Ascending aorta (tissue), 2 donors: Measurements from ENCODE around the gene HERC3. TPM values are rescaled to one million over a fixed set of nuclear protein-coding genes. Genes with fewer than 3 reads are reported as not detected.
A peak's percentile ranks its signal among the peaks of the same experiment; 100 is the strongest.

Source experiments
- DNase-seq, 2 donors: peaks; one replicate each; pipeline ENCODE4 v3.0.0-alpha.2; 2019; ENCODE audit warnings: low spot score in 2 of 2
- H3K27ac ChIP-seq, 2 donors: fragments of 200-600 bp; sonication (generic); one replicate each; pipeline ENCODE4 v1.5.1; 2016 to 2017; ENCODE audit warnings: mild to moderate bottlenecking in 1 of 2
- H3K27me3 ChIP-seq: fragments of 200-600 bp; sonication (generic); one replicate; pipeline ENCODE4 v1.5.1; 2017
- H3K36me3 ChIP-seq, 2 donors: fragments of 200-600 bp; sonication (generic); one replicate each; pipeline ENCODE4 v1.5.1; 2016
- H3K4me1 ChIP-seq, 2 donors: fragments of 200-600 bp; sonication (generic); one replicate each; pipeline ENCODE4 v1.5.1; 2016 to 2017; ENCODE audit warnings: mild to moderate bottlenecking in 1 of 2
- H3K4me3 ChIP-seq, 2 donors: fragments of 200-600 bp; sonication (generic); one replicate each; pipeline ENCODE4 v1.5.1; 2016 to 2017; ENCODE audit warnings: mild to moderate bottlenecking in 1 of 2
- H3K9me3 ChIP-seq, 2 donors: fragments of 200-600 bp; sonication (generic); one replicate each; pipeline ENCODE4 v1.5.1; 2016
- CTCF ChIP-seq, 3 experiments: fragments of 200-600 bp in 2 of 3; fragments of 450-650 bp in 1 of 3; sonication (generic) in 2 of 3; IDR thresholded peaks; one replicate each; pipeline ENCODE4 v1.5.1; 2016 to 2019; ENCODE audit warnings: antibody characterized with exemption in 3 of 3, mild to moderate bottlenecking in 1 of 3, moderate library complexity in 1 of 3
- intact Hi-C: fragments of 100-400 bp; cut with DNase I; formaldehyde crosslinking; loops from one replicate; pipeline ENCODE4 v1.15.1; 2023
- total RNA-seq: library from RNA; depleted of rRNA; stranded (reverse); fragments of >200 nt; gene quantifications from one replicate; pipeline ENCODE4 v1.1.0, GENCODE V29; 2016

HERC3 gene
- 16.2 TPM for total RNA-seq

DNA sequence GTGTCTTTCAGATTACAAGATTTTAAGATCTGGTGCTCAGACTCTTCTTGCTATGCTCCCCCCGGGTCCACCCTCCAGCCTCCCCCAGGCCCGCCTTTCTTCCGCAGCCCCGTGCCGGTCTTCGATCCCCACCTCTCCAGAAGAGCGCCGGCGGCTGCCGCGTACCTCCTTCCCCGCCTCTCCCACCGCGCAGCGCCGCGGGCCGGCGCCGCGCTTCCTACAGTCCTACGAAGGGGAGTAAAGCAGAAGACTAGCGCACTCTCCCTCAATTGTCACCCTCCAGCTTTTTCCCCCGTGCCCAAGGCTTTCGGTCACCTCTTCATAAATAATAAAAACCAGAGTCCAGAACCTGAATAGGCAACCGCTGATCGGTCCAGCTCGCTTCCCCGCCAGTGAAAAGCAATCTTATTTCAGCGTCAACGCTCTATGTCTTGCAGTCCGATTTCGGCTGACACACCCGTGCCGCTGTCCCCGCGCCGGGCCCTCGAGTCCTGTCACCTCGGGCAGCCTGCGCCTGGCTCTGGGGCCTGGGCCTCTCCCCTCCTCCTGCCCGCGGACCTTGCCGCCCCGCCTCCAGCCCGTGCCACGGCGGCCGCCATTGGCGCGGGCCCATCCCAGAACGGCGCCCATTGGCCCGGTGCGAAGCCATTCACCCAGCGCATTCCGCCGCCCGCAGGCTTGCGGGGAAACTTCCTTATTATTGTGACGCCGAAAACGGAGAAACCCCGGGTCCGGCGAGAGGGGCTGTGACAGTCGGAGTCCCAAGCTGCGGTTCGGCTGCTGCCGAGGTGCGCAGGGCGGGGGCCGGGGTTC is at the start of gene HERC3:
HERC3 (plus strand) TSS at position 694 of the 813 bp plus-strand sequence. CDS start 13,344 bp downstream, outside the sequence.
- Histone ChIP-seq H3K27ac (peak within 1 kb of the TSS; percentile 93 to 96), H3K36me3 (peaks cover 0 to 8% of the 10 kb centered on the region in 2 donors), H3K4me3 (peak within 1 kb of the TSS; percentile 88 to 95), H3K9me3 (no peaks in the 10 kb centered on the region), H3K4me1 (peaks cover 2 to 12% of the 10 kb centered on the region in 2 donors), H3K27me3 (no peaks in the 10 kb centered on the region)
- TF ChIP-seq CTCF (IDR thresholded peaks at IDR 0.05): no peak
- DNase-seq: peak; percentile 70 to 96
- intact Hi-C loops: loop anchor here (1.0 to 10.0 kb wide), 8 partner anchors 20 to 519 kb away; partner anchors contain the start of genes HERC5, PPM1K, PYURF and TIGD2

- TF ChIP-seq CTCF (IDR thresholded peaks at IDR 0.05): no peak
- DNase-seq: no peak
- Histone ChIP-seq H3K4me1 (no peaks in the 10 kb centered on the region), H3K9me3 (no peaks in the 10 kb centered on the region), H3K36me3 (no peaks in the 10 kb centered on the region), H3K27me3 (no peaks in the 10 kb centered on the region), H3K27ac (no peak overlapping the region), H3K4me3 (no peak overlapping the region)
- intact Hi-C loops: no loop called here
These were observed 42.5 kb upstream of the HERC3 start for GRCh38 chr4:88549815-88550214.

DNA sequence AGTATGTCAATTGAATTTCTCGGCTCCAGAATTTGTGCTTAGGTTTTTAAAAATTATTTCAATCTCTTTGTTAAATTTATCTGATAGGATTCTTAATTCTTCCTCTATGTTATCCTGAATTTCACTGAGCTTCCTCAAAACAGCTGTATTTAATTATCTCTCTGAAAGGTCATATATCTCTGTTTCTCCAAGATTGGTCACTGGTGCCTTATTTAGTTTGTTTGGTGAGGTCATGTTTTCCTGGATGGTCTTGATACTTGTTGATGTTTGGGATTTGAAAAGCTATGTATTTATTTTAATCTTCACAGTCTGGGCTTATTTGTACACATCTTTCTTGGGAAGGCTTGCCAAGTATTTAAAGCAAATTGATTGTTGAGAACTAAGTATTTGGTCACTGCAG is 24.7 kb upstream of the HERC3 start:
- Histone ChIP-seq H3K36me3 (no peaks in the 10 kb centered on the region), H3K4me3 (no peak overlapping the region), H3K9me3 (no peaks in the 10 kb centered on the region), H3K27me3 (no peaks in the 10 kb centered on the region), H3K27ac (no peak overlapping the region), H3K4me1 (no peaks in the 10 kb centered on the region)
- no peak for TF ChIP-seq CTCF (IDR thresholded peaks at IDR 0.05)
- DNase-seq: no peak
- intact Hi-C loops: no loop called here

GRCh38 chr4:88570001-88570400 is 22.3 kb upstream of the HERC3 start:
- Histone ChIP-seq H3K9me3 (no peaks in the 10 kb centered on the region), H3K4me3 (no peak overlapping the region), H3K4me1 (peaks cover 0 to 6% of the 10 kb centered on the region in 2 donors), H3K27ac (no peak overlapping the region), H3K36me3 (no peaks in the 10 kb centered on the region), H3K27me3 (no peaks in the 10 kb centered on the region)
- TF ChIP-seq CTCF (IDR thresholded peaks at IDR 0.05): no peak
- intact Hi-C loops: loop anchor here (5.0 kb wide), 1 partner anchor 33 kb away; no protein-coding TSS in a partner anchor
- no peak for DNase-seq

DNA sequence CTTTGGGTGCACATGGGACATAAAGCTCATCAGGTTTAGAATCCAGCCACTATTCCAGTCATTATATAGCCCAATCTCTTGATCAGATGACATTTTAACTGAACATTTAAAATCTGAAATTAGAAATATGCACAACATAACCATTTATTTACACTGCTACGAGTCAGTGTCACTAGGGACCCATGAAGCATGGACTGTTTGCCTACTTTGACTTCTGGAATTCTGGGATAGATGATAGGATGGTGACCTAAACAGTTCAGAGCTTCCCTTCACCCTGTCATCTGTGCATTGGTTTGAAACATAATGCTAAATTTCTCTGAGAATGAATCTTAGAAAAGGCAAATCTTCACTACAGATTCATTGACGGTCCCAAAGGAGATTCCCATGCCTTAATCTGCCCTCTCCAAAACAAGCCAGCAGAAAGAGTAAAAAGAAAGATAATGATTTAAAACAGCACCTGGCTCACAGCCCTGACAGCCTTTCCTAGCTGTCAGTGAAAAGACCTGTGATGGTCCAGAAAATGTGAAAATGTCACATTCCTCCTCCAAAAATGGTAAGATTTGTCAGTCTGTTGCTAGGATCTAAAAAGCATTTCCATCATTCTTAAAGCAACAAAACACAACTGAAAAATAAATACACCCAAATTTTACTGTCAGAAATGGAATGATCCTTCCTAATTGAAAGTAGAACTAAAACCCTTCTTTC is 18.9 kb upstream of the HERC3 start:
- Histone ChIP-seq H3K4me1 (peaks cover 0 to 6% of the 10 kb centered on the region in 2 donors), H3K36me3 (no peaks in the 10 kb centered on the region), H3K9me3 (no peaks in the 10 kb centered on the region), H3K27ac (no peak overlapping the region), H3K27me3 (no peaks in the 10 kb centered on the region), H3K4me3 (no peak overlapping the region)
- no peak for TF ChIP-seq CTCF (IDR thresholded peaks at IDR 0.05)
- intact Hi-C loops: loop anchor here (5.0 kb wide), 1 partner anchor 36 kb away; no protein-coding TSS in a partner anchor
- DNase-seq: no peak
